ENCODE results near the gene NLGN1. TPM values are rescaled to one million over a fixed set of nuclear protein-coding genes. Genes with fewer than 3 reads are reported as not detected.
A peak's percentile ranks its signal among the peaks of the same experiment; 100 is the strongest.

NLGN1 gene
- total and polyA plus RNA-seq, 2 experiments from 2014 or later = 5.3 to 10.9 TPM

- H3K27me3 ChIP-seq = no peaks in the 10 kb centered on the region
- H3K27ac ChIP-seq = no peak overlapping the region
- H3K4me1 ChIP-seq (ENCODE audit: low read depth) = no peaks in the 10 kb centered on the region
- H3K9me3 ChIP-seq (ENCODE audit: low read depth) = no peaks in the 10 kb centered on the region
- H3K4me3 ChIP-seq = no peak overlapping the region
- no peak for TF ChIP-seq CTCF (IDR thresholded peaks at IDR 0.05; ENCODE audit: low read depth, low read length)
- no peaks in the 10 kb centered on the region for H3K36me3 ChIP-seq
- DNase-seq (ENCODE audit: low read depth in 1 of 2, low spot score in 1 of 2) = peak in 1 of 2 donors; percentile 18
Measured at GRCh38 chr3:174325834-174326700, 928.5 kb downstream of the NLGN1 start.

- Histone ChIP-seq H3K9me3 (ENCODE audit: low read depth) (no peaks in the 10 kb centered on the region), H3K27ac (no peak overlapping the region), H3K36me3 (no peaks in the 10 kb centered on the region), H3K27me3 (no peaks in the 10 kb centered on the region), H3K4me1 (ENCODE audit: low read depth) (no peaks in the 10 kb centered on the region), H3K4me3 (no peak overlapping the region)
- DNase-seq (ENCODE audit: low read depth in 1 of 2, low spot score in 1 of 2) = peak in 1 of 2 donors; percentile 55
- no peak for TF ChIP-seq CTCF (IDR thresholded peaks at IDR 0.05; ENCODE audit: low read depth, low read length)
Measured at GRCh38 chr3:174329321-174329720, 931.8 kb downstream of the NLGN1 start.

- no peak overlapping the region for H3K4me3 ChIP-seq
- H3K4me1 ChIP-seq (ENCODE audit: low read depth) = no peaks in the 10 kb centered on the region
- H3K27ac ChIP-seq = no peak overlapping the region
- H3K27me3 ChIP-seq = no peaks in the 10 kb centered on the region
- peak in 1 of 2 donors; percentile 83 for DNase-seq (ENCODE audit: low read depth in 1 of 2, low spot score in 1 of 2)
- no peak for TF ChIP-seq CTCF (IDR thresholded peaks at IDR 0.05; ENCODE audit: low read depth, low read length)
- H3K36me3 ChIP-seq = no peaks in the 10 kb centered on the region
- H3K9me3 ChIP-seq (ENCODE audit: low read depth) = no peaks in the 10 kb centered on the region
Measured at GRCh38 chr3:174330303-174330702, 932.8 kb downstream of the NLGN1 start.

- H3K4me1 ChIP-seq (ENCODE audit: low read depth) = no peaks in the 10 kb centered on the region
- no peaks in the 10 kb centered on the region for H3K36me3 ChIP-seq
- DNase-seq (ENCODE audit: low read depth in 1 of 2, low spot score in 1 of 2) = no peak
- no peaks in the 10 kb centered on the region for H3K9me3 ChIP-seq (ENCODE audit: low read depth)
- TF ChIP-seq CTCF (IDR thresholded peaks at IDR 0.05; ENCODE audit: low read depth, low read length) = no peak
- no peak overlapping the region for H3K4me3 ChIP-seq
- H3K27me3 ChIP-seq = no peaks in the 10 kb centered on the region
- no peak overlapping the region for H3K27ac ChIP-seq
Measured at GRCh38 chr3:174331095-174331800, 933.7 kb downstream of the NLGN1 start.

GRCh38 chr3:174332391-174332790 is 934.8 kb downstream of the NLGN1 start:
- no peak for DNase-seq (ENCODE audit: low read depth in 1 of 2, low spot score in 1 of 2)
- TF ChIP-seq CTCF (IDR thresholded peaks at IDR 0.05; ENCODE audit: low read depth, low read length) = no peak
- H3K4me3 ChIP-seq = no peak overlapping the region

More at GRCh38 chr3:174332391-174332790, 934.8 kb downstream of the NLGN1 start:
- Histone ChIP-seq H3K9me3 (ENCODE audit: low read depth) (no peaks in the 10 kb centered on the region), H3K36me3 (no peaks in the 10 kb centered on the region), H3K27me3 (no peaks in the 10 kb centered on the region), H3K27ac (no peak overlapping the region), H3K4me1 (ENCODE audit: low read depth) (no peaks in the 10 kb centered on the region)

All from cardiac muscle cell (in vitro differentiated cells and primary cell).